Cardiac septum (tissue), 1 donor: ENCODE data around the gene TBK1. TPM values are rescaled to one million over a fixed set of nuclear protein-coding genes. Genes with fewer than 3 reads are reported as not detected.
"Not testable (repeated sequence)": the region's sequence is repeated elsewhere in the genome, so short reads cannot be mapped to it uniquely, and the experiment has no call there.

Experiments used
- DNase-seq: peaks from one replicate; pipeline ENCODE4 v3.0.0-alpha.2; 2020; ENCODE audit warnings: low spot score
- intact Hi-C: fragments of 100-400 bp; cut with DNase I; formaldehyde crosslinking; loops from one replicate; pipeline ENCODE4 v1.14.0; 2022
- total RNA-seq: library from RNA; stranded (reverse); fragmentation: NEBNext Ultra II Directional; extraction: Animal tissue kit (Norgen Biotek cat#: 25700); gene quantifications from one replicate; pipeline ENCODE4 v1.2.1, GENCODE V29; 2021
- donor health status: DM: no; HTN: no; CAD: no.

TBK1 gene
- total RNA-seq, 1 donor from 2014 or later: 13.8 TPM

DNA sequence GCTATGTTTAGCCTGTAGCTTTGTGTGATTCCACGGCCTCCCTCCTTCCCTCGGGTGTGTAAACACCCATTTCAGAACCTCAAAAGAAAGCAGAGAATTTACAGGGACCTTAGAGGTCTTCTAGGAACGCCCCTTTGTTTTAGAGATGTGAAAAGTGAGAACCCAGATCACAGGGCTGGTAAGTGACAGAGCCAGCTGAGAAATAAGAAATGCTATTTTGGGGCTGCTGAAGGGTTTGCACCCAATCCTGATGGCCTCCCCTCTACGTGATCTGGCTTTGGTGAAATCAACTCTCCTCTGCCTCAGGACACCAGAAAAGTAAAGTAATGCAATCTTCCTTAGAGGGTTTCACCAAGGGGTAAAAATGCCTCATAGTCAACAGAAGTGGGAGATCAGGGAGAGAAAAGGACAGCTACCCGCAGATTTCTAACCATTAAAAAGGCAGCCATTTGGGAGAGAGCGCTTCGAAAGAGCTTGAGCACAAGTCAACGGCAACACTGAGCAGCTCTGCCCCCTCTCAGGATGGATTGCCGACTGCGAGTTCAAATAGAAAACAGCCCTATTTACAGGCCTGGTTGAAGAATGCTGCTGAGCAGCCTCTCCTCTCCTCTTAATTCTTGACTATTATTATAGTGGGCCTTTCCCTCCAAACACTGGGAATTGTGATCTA, 79.9 kb downstream of the TBK1 start:
- DNase-seq: no peak
- intact Hi-C loops: no loop called here

DNA sequence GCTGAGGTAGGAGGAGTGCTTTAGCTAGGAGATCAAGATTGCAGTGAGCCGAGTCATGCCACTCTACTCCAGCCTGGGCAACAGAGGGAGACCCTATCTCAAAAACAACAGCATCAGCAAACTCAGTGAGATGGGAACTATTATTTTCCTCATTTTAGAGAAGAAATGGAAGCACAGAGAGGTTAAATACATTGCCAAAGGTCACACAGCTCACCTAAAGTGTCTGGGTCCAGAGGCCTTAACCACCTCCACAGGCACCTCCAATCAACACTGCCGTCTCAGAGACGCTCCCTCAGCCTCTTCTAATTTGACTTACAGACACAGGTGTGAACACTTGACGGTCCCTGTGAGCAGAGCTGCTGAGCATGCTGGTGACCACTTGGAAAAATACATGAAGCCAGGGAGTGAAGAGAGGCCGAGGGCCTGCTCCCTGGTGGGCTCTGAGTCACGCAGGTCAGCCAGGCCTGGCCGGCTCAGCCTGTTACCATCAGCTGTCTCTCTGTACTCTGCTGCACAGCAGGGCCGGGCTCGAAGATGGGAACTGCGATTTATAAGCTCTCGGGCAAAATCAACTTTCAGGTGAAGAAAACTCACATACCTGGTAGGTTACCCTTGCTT, 80.9 kb downstream of the TBK1 start:
- intact Hi-C loops: no loop called here
- DNase-seq: no peak

DNA sequence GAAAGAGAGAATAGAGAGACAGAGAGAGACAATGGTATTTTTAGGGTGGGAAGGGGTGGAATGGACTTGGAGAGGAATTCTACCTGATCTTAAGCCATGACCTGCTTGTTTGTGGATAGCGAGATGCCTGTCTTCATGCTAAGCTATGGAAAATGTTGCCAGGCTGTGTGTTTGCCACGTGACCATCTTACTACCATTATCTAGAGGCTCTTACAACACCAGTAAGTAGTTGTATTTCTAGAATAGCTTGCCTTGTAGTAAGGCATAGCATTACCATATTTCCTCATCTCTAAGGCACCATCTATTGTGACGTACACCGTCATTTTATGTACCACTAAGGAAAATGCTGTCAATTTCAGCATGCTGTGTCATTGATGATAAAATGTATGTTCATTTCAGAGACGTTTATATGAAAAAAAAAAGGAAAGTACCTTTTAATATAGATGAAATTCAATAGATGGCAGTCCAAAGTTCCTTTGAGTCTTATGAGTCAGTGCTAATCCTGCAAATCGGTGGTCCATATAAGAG, 82.8 kb downstream of the TBK1 start:
- intact Hi-C loops: no loop called here
- DNase-seq: no peak

DNA sequence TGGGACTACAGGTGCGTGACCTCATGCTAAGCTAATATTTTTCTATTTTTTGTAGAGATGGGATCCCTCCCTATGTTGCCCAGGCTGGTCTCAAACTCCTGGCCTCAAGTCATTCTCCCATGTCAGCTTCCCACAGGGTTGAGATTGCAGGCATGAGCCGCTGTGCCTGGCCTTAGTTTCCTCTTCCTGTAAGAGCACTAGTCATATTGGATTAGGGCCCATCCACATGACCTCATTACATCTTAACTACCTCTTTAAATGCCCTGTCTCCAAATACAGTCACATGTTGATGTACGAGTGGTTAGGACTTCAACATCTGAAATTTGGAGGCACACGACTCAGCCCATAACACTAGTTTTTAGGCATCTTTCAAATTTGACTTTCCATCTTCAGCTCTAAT, 86.2 kb downstream of the TBK1 start:
- intact Hi-C loops: no loop called here

DNA sequence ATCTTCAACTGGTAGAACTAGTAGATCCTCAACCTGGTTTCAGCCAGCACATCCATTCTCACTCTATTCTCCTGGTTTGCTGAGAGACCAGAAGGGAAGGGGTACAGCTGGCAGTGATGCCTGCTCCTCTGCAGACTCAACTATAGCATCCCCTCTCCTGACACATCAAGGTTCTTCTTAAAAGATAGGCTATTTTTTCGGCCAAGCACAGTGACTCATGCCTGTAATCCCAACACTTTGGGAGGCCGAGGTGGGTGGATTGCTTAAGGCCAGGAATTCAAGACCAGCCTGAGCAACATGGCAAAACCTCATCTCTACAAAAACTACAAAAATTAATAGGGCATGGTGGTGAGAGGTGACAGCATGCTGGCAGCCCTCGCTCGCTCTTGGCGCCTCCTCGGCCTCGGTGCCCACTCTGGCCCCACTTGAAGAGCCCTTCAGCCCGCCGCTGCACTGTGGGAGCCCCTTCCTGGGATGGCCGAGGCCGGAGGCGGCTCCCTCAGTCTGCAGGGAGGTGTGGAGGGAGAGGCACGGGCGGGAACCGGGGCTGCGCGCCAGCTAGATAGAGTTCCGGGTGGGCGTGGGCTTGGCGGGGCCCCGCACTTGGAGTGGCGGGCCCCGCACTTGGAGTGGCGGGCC, 90.6 kb downstream of the TBK1 start:
- intact Hi-C loops, DNase-seq: not testable (repeated sequence)

More for the DNA sequence above, 86.2 kb downstream of the TBK1 start:
- DNase-seq: no peak

DNA sequence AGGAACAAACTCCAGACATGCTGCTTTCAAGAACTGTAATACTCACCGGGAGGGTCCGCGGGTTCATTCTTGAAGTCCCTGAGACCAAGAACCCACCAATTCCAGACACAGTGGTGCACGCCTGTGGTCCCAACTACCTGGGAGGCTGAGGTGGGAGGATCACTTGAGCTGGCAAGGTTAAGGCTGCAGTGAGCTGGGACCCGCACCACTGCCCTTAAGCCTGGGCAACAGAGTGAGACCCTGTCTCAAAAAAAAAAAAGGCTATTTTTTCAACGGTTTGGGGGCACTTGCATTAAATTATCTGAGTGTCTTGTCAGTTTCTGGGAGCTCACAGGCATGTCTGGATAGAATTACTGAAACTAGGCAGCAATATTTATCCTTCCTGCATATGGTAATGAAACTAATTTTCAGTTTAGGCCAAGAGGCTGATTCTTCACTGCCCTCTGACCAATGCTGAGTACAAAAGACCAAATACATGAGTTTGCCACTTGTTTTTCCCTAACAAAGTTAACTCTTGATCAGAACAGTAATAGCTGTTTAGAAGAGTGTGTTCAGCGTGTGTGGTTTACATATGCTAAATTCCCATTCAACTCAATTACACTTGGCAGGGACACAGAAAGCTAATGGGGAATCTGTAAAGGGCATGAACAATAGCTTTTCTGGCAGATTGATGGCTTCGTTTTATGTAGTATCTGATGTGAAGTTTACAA, 92.6 kb downstream of the TBK1 start:
- intact Hi-C loops: no loop called here
- DNase-seq: no peak

DNA sequence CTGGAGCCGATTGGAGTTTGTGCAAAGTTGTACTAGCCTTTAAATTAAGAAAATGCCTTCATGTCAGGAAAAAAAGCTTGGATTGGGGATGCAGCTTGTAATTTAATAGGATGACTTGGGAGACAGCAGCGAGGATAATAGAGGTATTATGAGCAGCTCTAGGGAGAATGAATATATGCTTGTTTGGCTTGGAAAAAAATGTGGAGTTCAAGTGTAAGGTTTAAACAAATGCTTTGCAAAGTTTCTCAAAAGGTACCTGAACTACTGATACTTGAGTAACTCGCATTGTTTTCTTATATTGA, 93.1 kb downstream of the TBK1 start:
- intact Hi-C loops: no loop called here
- no peak for DNase-seq

DNA sequence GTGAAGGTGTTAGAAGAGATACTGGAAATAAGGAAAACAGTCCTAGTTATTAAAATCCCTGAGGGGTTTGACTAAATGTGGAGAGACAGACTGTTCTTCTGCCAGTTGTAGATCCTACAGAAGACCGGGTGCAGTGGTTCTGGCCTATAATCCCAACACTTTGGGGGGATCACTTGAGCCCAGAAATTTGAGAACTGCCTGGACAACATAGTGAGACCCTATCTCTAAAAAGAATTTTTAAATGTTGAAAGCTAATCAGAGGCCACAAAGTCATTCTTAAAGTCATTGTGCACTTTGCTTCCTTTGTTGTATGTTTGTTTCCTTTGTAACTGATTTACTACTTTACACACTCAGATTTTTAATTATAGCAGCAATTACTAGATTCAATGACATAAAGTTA, 97.2 kb downstream of the TBK1 start:
- no peak for DNase-seq
- intact Hi-C loops: loop anchor here (1.0 kb wide), 1 partner anchor 147 kb away; no protein-coding TSS in a partner anchor

DNA sequence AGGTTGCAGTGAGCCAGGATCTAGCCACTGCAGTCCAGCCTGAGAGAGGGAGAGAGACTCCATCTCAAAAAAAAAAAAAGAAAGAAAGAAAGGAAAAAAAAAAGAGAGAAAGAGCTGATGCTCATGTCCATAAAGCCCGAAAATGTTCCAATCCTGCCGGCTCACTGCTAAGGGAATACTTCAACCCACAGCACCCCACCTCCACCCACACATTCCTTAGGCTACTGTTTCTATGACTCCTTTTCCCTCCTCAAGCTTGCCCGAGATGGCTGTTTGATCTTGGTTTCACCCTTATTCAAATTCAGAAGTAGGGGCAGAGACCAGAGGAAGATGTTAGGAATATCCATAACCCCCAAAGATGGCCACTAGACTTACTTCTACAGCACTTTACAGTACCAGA, 98.8 kb downstream of the TBK1 start:
- DNase-seq: no peak
- intact Hi-C loops: loop anchor here (5.0 kb wide), 1 partner anchor 62 kb away; the partner anchor contains the start of gene RASSF3

DNA sequence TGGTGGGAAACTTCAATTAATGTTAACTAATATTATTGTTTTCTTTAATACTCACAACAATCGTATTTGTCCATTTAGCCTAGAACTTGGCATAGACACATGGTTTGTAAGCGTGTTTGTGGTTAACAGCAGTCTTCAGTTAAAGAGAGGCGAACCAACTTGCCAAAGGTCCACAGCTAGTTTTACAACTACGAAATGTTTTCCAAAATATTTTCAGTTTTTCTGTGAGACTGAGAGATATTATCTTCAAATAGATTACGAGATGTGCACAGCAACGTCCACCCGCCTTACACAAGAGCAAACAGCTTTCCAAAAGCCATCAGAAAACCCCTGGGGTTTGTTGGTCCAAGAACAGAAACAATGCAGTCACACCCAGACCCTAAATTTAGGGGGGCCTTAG, 99.8 kb downstream of the TBK1 start:
- intact Hi-C loops: loop anchor here (5.0 kb wide), 1 partner anchor 61 kb away; the partner anchor contains the start of gene RASSF3
- no peak for DNase-seq

Other genes with a start within 250 kb of the TBK1 start
- gene KICS2, start 229.8 kb upstream of the TBK1 start, total RNA-seq: 5.4 TPM
- gene C12orf56, start 61.4 kb upstream of the TBK1 start, total RNA-seq: not detected
- 30.6 TPM for gene XPOT, start 47.7 kb upstream of the TBK1 start, total RNA-seq
- 98.8 TPM for gene RASSF3, start 158.4 kb downstream of the TBK1 start, total RNA-seq